T-helper 1 cell treated with Interleukin-12 subunit alpha and Interleukin-12 subunit beta and Interleukin-4 antibody, amounts not matched to agents 30 ng/mL and 1 ng/mL, for 36 hours (primary cell): ENCODE results near the gene FSTL4. TPM values are rescaled to one million over a fixed set of nuclear protein-coding genes. Genes with fewer than 3 reads are reported as not detected.
"Not testable (repeated sequence)": the region's sequence is repeated elsewhere in the genome, so short reads cannot be mapped to it uniquely, and the experiment has no call there.

Source experiments
- intact Hi-C: fragments of 100-400 bp; cut with micrococcal nuclease; formaldehyde crosslinking; loops from one replicate; pipeline ENCODE4 v1.15.1; 2024
- total RNA-seq: library from RNA; stranded (reverse); gene quantifications from 2 replicates; pipeline ENCODE4 v1.2.3, GENCODE V29; 2022

The FSTL4 gene
- total RNA-seq, 1 donor from 2014 or later, result not detected

DNA sequence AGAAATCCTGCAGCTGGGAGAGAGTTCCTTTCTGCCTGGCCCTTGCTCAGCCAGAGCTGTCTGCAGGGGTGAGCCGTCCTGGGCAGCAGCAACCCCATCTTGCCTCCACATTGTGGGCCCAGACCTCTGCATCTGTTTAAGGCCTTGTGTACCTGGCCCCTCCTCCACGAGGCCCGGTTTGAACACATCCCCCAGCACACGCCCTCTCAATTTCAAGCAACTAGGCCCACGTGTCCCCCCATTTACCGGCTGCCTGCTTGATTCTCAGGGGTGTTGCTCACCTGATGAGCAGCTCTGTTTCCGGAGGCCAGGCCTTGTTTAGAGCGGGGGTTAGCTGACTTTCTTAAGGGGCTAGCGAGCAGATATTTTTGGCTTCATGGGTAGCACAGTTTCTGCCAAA is 378.7 kb downstream of the FSTL4 start:
- intact Hi-C loops, result no loop called here

- intact Hi-C loops, result no loop called here
Observed at GRCh38 chr5:133232911-133233310, 379.4 kb downstream of the FSTL4 start.

GRCh38 chr5:133232435-133232834 is 379.9 kb downstream of the FSTL4 start:
- intact Hi-C loops, result no loop called here

DNA sequence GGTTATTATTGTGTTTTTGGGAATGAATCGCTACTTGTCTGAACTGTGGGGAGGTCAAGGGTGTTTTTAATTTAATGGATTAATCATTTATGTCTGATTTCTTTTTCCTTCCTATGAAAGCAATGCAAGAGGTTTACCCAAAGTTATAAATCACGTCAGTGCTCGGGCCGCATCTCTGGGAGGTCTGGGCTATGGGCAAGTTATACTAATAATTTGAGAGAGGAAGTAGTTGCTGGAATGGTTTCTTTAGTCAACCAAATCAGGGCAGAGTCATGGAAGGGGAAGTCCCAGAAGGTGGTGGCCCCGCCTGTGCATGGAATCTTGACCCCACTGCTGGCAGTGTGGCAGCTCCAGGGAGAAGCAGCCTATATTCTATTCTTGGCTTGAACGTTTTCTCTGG is 380.3 kb downstream of the FSTL4 start:
- intact Hi-C loops, result no loop called here

- intact Hi-C loops, result no loop called here
Observed at GRCh38 chr5:133230823-133231578, 381.3 kb downstream of the FSTL4 start.

DNA sequence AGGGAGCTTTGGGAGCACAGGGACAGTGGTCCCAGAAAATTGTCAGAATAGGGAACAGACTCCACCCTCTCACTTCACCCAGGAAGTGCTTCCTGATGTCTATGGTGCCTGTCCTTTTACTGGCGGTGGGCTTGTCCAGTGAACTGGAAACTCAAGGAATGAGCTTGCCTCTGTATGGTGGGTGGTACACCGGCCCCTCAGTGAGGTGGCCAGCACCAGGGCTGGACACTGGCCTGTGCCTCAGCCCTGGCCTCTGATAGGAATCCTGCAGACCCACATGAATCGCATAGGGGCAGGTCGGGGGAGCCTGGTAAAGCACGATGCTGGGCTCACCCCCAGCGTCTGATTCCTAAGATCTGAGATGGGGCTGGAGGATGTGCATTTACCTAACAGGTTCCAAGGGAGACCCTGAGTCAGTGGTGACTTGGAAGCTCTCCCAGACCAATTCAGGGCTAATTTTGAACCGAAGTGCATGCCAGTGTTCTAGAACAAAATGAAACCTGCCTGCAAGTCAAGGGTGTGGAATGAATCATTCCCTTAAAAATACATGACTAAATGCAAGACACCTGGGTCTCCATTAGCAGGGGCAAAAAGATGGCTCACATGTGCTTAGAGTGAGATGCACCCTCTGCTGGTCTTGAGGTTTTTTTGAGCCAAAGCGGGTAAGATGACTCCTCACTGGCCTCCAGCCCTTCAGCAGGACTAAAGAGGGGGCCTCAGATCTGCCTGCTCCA is 382.2 kb downstream of the FSTL4 start:
- intact Hi-C loops, result no loop called here

DNA sequence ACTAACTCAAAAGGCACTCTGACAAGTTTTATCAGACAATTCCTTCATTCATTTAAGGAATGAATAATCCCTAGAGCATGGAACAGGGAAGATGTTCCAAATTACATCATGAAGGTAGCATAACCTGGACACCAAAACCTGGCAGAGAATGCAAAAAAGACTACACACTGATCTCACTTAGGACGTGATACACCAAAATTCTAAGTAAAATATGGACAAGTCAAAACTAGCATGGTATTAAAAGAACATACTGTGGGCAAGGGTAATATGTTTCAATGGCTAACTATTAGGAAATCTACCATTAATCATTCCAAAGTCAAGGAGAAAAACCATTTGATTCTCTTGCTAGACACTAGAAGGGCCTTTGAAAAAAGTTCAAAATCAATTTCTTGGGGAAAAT is 384.0 kb downstream of the FSTL4 start:
- intact Hi-C loops, result no loop called here

GRCh38 chr5:133227897-133228296 is 384.4 kb downstream of the FSTL4 start:
- intact Hi-C loops, result no loop called here

DNA sequence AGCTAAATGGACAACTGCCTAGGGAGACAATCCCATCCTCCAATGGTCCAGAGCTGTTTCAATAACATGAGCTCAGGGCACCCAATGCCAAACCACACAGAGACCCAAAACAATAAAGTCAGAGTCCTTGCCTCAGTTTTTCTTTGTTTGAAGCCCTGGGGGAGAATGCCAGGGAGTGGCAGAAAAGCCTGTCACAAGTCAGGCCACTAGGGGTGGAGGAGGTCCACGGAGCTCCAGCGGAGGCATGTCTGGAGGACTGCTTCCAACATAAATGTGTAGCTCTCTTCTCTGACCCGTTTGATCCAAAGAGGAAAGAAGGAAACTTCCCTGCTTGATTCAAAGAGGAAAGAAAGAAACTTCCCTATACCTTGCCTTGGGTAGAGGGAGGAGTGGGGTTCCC is 385.3 kb downstream of the FSTL4 start:
- intact Hi-C loops, result no loop called here

DNA sequence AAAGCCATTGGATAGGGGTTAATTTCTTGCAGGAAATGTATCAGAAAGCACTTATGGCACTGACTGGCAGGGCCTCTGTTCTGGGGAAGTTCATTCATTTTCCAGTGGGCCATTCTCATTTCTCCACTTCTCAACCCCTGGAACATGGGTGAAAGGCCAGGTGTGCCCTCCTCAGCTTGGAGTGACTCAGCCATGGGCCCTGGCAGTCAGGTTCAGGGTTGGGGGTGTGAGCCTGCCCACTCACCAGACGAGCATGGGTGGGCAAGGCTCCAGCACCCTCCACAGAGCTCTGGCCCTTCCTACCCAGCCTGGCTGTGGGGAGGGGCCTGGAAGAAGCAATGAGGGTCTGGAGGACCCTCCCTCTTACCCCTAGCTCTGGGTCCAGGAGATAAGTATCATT is 386.2 kb downstream of the FSTL4 start:
- intact Hi-C loops, result no loop called here

DNA sequence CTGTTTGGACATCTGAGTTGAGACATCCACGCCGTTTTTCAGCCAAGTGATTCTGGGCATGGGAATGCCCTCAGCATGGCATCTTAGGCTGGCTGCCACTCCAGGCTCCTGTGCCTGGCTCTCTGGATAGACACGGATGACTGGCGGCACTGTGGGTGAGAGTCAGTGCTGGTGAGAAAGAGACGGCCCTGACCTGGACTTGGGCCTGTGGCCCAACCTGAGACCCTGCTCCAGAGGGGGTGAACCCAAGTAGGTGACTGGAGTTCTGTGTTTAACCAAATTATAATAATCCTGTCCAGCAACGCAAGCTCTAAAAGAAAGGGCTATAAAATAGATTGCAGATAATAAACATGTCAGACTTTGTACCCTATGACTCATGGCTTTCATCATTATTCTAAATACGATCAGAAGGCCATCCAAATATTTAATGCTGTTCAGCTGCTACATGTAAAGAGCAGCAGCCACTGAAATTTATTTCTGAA is 386.6 kb downstream of the FSTL4 start:
- intact Hi-C loops, result no loop called here

- intact Hi-C loops, result no loop called here
Observed at GRCh38 chr5:133222979-133223378, 389.4 kb downstream of the FSTL4 start.

- intact Hi-C loops, result no loop called here
Observed at GRCh38 chr5:133222521-133222920, 389.8 kb downstream of the FSTL4 start.

- intact Hi-C loops, result no loop called here
Observed at GRCh38 chr5:133222040-133222439, 390.3 kb downstream of the FSTL4 start.

- intact Hi-C loops, result no loop called here
Observed at GRCh38 chr5:133220851-133221674, 391.3 kb downstream of the FSTL4 start.

GRCh38 chr5:133219296-133219695 is 393.0 kb downstream of the FSTL4 start:
- intact Hi-C loops, result loop anchor here (1.0 kb wide), 1 partner anchor 108 kb away; no protein-coding TSS in a partner anchor

GRCh38 chr5:133216138-133216537 is 396.2 kb downstream of the FSTL4 start:
- intact Hi-C loops, result not testable (repeated sequence)

DNA sequence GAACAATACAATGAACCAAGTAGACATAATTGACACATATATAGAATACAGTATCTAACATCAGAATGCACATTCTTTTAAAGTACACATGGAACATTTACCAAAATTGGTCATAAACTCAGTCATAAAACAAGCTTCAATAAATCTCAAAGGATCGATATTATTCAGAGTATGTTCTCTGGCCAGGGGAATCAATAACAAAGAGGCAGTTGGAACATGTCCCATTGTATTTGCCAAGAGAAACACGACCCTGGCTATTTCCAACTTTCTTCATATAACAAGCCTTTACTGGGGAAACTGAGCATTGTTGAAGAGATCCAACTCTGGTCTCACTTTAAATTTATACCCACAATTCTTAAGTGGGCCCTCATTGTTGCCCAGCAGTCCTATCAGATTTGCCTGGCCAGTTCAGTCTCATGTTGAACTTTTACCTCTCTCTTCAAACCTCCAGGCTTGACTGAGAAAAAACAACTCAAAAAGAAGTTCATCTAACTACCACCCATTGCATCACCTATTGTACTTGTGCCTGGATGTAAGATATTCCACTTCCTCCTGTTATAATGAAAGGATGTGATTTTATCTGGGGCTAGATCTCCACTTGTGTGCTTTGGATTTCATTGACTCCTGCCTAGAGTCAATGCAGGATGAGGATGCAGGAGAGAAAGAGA is 398.1 kb downstream of the FSTL4 start:
- intact Hi-C loops, result no loop called here

- intact Hi-C loops, result no loop called here
Observed at GRCh38 chr5:133205649-133206048, 406.7 kb downstream of the FSTL4 start.

DNA sequence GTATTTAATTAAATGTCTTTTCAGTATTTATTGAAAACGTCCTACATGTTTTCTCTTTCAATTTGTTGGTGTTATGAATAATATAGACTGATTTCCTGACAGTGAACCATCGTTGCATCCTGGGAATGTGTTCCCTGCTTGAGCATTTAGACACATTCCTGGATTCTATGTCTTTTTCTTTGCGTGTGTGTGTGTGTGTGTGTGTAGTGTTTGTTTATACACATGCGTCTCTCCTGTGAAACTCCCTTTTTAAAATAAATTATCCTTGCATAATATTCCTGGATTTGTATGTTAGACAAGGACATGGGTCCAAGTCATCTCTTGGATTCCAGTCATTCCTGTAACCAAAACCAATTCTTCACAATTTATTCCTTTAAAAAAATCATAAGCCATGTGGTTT is 407.1 kb downstream of the FSTL4 start:
- intact Hi-C loops, result no loop called here
